CD8-positive, alpha-beta memory T cell (primary cell): Measurements from ENCODE around the gene NT5M. TPM values are rescaled to one million over a fixed set of nuclear protein-coding genes. Genes with fewer than 3 reads are reported as not detected.
"Not testable (repeated sequence)": the region's sequence is repeated elsewhere in the genome, so short reads cannot be mapped to it uniquely, and the experiment has no call there.

ENCODE experiments used
- CTCF ChIA-PET: fragments of 350-600 bp; sonication (Branson Sonifier 250); formaldehyde crosslinking; loops from one replicate; lab custom pipeline; 2021; ENCODE audit warnings: antibody characterized with exemption; lab: Charles Lee
- POLR2A ChIA-PET: fragments of 350-600 bp; sonication (Branson Sonifier 250); formaldehyde crosslinking; loops from one replicate; lab custom pipeline; 2021; ENCODE audit warnings: antibody characterized with exemption; lab: Charles Lee
- DNase-seq, 5 donors: peaks; one replicate each; pipeline versions ENCODE4 v3.0.0 to v3.0.0-alpha.2; 2020 to 2022; ENCODE audit warnings: mixed read lengths in 1 of 5
- H3K27ac ChIP-seq: one replicate; pipeline ENCODE4 v1.7.0; 2013; ENCODE audit warnings: low read depth, mild to moderate bottlenecking, low read length, moderate library complexity
- H3K27me3 ChIP-seq: 2 replicates; pipeline ENCODE4 v1.7.0; 2013; ENCODE audit warnings: low read length, mild to moderate bottlenecking; ENCODE audit not compliant: insufficient read depth, poor library complexity, severe bottlenecking
- H3K36me3 ChIP-seq: 2 replicates; pipeline ENCODE4 v1.7.0; 2013; ENCODE audit warnings: mild to moderate bottlenecking, low read length, moderate library complexity; ENCODE audit not compliant: insufficient read depth
- H3K4me1 ChIP-seq: 2 replicates; pipeline ENCODE4 v1.7.0; 2013; ENCODE audit warnings: mild to moderate bottlenecking, low read length, moderate library complexity; ENCODE audit not compliant: insufficient read depth
- H3K4me3 ChIP-seq: 2 replicates; pipeline ENCODE4 v1.7.0; 2013; ENCODE audit warnings: mild to moderate bottlenecking, low read length
- H3K9me3 ChIP-seq: 2 replicates; pipeline ENCODE4 v1.7.0; 2013; ENCODE audit warnings: mild to moderate bottlenecking, low read length
- H3K27ac Mint-ChIP-seq, 8 donors: one replicate each; pipeline ENCODE4 v1.8.0; 2020 to 2021; ENCODE audit warnings: mixed read lengths in 8 of 8, mild to moderate bottlenecking in 6 of 8, inconsistent platforms in 3 of 8, moderate library complexity in 3 of 8
- H3K27me3 Mint-ChIP-seq, 2 donors: one replicate each; pipeline ENCODE4 v1.8.0; 2020 to 2021; ENCODE audit warnings: mixed read lengths in 2 of 2, mild to moderate bottlenecking in 1 of 2, moderate library complexity in 1 of 2
- H3K36me3 Mint-ChIP-seq, 3 donors: one replicate each; pipeline ENCODE4 v1.8.0; 2020 to 2021; ENCODE audit warnings: mixed read lengths in 3 of 3, inconsistent platforms in 1 of 3, mild to moderate bottlenecking in 1 of 3
- H3K4me1 Mint-ChIP-seq, 3 donors: one replicate each; pipeline ENCODE4 v1.8.0; 2020 to 2021; ENCODE audit warnings: mixed read lengths in 3 of 3, inconsistent platforms in 1 of 3, mild to moderate bottlenecking in 1 of 3
- H3K4me3 Mint-ChIP-seq, 7 donors: one replicate each; pipeline ENCODE4 v1.8.0; 2020 to 2021; ENCODE audit warnings: mixed read lengths in 7 of 7, mild to moderate bottlenecking in 6 of 7, moderate library complexity in 4 of 7, inconsistent platforms in 2 of 7
- H3K9me3 Mint-ChIP-seq, 5 donors: one replicate each; pipeline ENCODE4 v1.8.0; 2020 to 2022; ENCODE audit warnings: mixed read lengths in 5 of 5, mild to moderate bottlenecking in 3 of 5, moderate library complexity in 2 of 5, inconsistent platforms in 1 of 5
- polyA plus RNA-seq: library from polyadenylated mRNA; unstranded; fragments of 300-500 nt; fragmentation: Illumina TruSeq; gene quantifications from one replicate; pipeline ENCODE4 v1.2.3, GENCODE V29; 2021
- total RNA-seq, 2 experiments: library from RNA; stranded (reverse); gene quantifications; one replicate each; pipeline ENCODE4 v1.2.3, GENCODE V29; 2021

NT5M gene
- total RNA-seq, result 1 to 10 TPM; 5.4 to 6.6 TPM
- 3.0 TPM for polyA plus RNA-seq

DNA sequence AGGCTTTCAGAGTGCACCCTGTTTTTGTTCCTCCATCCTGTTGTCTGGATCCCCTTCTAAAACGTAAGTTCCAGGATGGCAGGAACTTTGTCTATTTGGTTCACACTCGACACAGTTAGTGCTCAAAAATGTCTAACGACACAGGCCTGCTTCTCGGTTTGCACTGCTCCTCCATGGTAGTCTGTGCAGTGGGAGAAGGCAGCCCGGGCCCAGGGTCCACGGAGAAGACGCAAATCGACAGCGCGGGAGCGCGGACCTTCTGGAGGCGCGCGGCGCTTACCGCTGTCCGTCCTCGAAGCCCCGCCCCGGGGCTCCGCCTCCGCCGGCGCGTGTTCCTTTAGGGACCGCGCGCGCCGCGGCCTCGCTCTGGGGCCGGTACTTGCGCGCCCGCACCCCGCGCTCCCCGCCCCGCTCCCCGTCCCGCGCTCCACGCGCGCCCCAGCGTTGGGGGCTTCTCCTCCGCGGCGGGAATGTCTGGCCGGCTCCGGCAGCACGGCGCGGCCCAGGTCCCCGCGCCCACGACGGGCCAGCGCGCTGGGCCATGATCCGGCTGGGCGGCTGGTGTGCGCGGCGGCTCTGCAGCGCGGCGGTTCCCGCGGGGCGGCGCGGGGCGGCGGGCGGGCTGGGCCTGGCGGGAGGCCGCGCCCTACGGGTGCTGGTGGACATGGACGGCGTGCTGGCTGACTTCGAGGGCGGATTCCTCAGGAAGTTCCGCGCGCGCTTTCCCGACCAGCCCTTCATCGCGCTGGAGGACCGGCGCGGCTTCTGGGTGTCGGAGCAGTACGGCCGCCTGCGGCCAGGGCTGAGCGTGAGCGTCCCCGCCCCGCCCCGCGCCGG, at the start of gene NT5M:
Gene NT5M (plus strand): TSS at position 364 of the 837 bp plus-strand sequence. CDS start 178 bp downstream, at position 542.
- CTCF ChIA-PET, result interaction anchor here (1.9 kb wide), 1 partner anchor 19 kb away, joined by 4 read pairs; no protein-coding TSS in a partner anchor

DNA sequence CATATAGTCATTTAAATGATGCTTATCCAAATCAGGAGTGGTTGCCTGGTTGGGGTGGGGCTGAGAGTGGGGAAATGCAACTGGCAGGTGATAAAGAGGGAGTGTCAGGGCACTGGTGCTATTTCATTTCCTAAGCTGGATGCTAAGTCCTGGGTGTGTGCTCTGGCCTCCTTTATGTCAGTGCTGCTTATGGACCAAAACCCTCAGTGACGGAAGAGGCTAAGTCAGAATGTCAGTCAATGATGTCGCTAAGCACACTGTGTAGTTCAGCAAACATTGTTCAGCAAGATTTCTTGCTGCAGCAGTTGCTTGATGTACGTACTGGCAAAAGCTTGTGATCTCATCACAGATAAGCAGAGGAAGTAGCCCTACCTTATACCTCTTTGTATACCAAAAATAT, 49.8 kb upstream of the NT5M start:
- Histone ChIP-seq H3K4me1 (no peaks in the 10 kb centered on the region), H3K27me3 (no peaks in the 10 kb centered on the region), H3K9me3 (no peaks in the 10 kb centered on the region), H3K36me3 (peaks cover 35% of the 10 kb centered on the region), H3K27ac (no peak overlapping the region), H3K4me3 (no peak overlapping the region)
- Mint-ChIP-seq H3K4me3 (no peak overlapping the region), H3K27ac (peak overlapping the region in 2 of 8 donors; percentile 60 to 92), H3K36me3 (peaks cover 5 to 70% (median 13%) of the 10 kb centered on the region in 3 donors), H3K27me3 (no peaks in the 10 kb centered on the region), H3K4me1 (peaks cover 0 to 6% (median 4%) of the 10 kb centered on the region in 3 donors), H3K9me3 (no peaks in the 10 kb centered on the region)
- no peak for DNase-seq
- POLR2A ChIA-PET, result no interaction called here
- CTCF ChIA-PET, result interaction anchor here (2.0 kb wide), 1 partner anchor 20 kb away, joined by 4 read pairs; no protein-coding TSS in a partner anchor

More for the DNA sequence above, at the start of gene NT5M:
- peak within 1 kb of the TSS; percentile 33 for H3K27ac ChIP-seq
- Mint-ChIP-seq H3K4me1 (peaks cover 27 to 36% (median 35%) of the 10 kb centered on the region in 3 donors), H3K27ac (peak within 1 kb of the TSS; percentile 86 to 94 (median 93)), H3K4me3 (peak within 1 kb of the TSS; percentile 86 to 91 (median 88)), H3K36me3 (no peaks in the 10 kb centered on the region), H3K9me3 (no peaks in the 10 kb centered on the region), H3K27me3 (peaks cover 6% of the 10 kb centered on the region in 2 donors)
- peak; percentile 52 to 68 (median 59) for DNase-seq
- H3K4me1 ChIP-seq, result peaks cover 30% of the 10 kb centered on the region
- H3K9me3 ChIP-seq, result no peaks in the 10 kb centered on the region
- no peaks in the 10 kb centered on the region for H3K36me3 ChIP-seq
- H3K27me3 ChIP-seq, result no peaks in the 10 kb centered on the region
- POLR2A ChIA-PET, result no interaction called here
- peak within 1 kb of the TSS; percentile 68 for H3K4me3 ChIP-seq

DNA sequence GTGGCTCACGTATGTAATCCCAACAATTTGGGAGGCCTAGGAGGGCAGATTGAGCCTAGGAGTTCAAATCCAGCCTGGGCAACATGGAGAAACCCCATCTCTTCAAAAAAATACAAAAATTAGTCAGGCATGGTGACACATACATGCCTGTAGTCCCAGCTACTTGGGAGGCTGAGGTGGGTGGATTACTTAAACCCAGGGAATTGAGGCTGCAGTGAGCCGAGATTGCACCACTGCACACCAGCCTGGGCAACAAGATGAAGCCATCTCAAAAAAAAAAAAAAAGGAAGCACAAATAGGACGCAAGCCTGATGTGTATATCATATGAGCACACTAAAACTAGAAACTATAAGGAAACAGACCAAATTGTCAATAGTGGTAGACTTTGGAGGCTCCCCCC, 49.1 kb upstream of the NT5M start:
- Mint-ChIP-seq H3K27me3 (no peaks in the 10 kb centered on the region), H3K4me3 (no peak overlapping the region), H3K4me1 (peaks cover 0 to 6% (median 4%) of the 10 kb centered on the region in 3 donors), H3K27ac (peak overlapping the region in 1 of 8 donors; percentile 24), H3K36me3 (peaks cover 5 to 70% (median 18%) of the 10 kb centered on the region in 3 donors), H3K9me3 (no peaks in the 10 kb centered on the region)
- no peaks in the 10 kb centered on the region for H3K27me3 ChIP-seq
- ChIA-PET CTCF (interaction anchor here (2.0 kb wide), 1 partner anchor 19 kb away, joined by 4 read pairs; no protein-coding TSS in a partner anchor), POLR2A (no interaction called here)
- H3K36me3 ChIP-seq, result peaks cover 35% of the 10 kb centered on the region
- H3K9me3 ChIP-seq, result no peaks in the 10 kb centered on the region
- no peak overlapping the region for H3K27ac ChIP-seq
- no peak overlapping the region for H3K4me3 ChIP-seq
- DNase-seq, result no peak
- no peaks in the 10 kb centered on the region for H3K4me1 ChIP-seq

DNA sequence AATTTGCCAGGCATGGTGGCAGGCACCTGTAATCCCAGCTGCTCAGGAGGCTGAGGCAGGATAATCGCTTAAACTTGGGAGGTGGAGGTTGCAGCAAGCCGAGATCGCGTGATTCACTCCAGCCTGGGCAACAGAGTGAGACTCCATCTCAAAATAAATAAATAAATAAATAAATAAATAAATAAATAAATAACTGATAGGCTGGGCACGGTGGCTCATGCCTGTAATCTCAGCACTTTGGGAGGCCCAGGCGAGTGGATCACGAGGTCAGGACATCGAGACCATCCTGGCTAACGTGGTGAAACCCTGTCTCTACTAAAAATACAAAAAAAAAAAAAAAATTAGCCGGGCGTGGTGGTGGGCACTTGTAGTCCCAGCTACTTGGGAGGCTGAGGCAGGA, 47.5 kb upstream of the NT5M start:
- H3K36me3 Mint-ChIP-seq, result peaks cover 5 to 77% (median 23%) of the 10 kb centered on the region in 3 donors

DNA sequence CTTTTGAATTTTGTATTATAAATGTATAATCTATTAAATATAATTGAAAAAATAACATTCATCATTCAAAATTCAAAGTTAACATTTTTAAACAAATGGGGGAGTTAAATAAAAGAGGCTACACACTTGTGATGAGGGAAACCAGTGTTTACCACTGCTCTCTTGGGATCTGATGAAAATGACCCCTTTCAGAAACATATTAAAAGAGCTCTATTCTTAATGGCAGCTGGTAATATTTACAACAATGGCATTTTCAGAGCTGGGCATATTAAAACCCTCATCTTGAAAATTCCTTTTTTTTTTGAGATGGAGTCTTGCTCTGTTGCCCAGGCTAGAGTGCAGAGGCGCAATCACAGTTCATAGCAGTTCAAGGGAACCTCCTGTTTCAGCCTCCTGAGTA, 46.9 kb upstream of the NT5M start:
- H3K27ac ChIP-seq, result no peak overlapping the region
- peaks cover 5 to 80% (median 24%) of the 10 kb centered on the region in 3 donors for H3K36me3 Mint-ChIP-seq
- H3K4me3 Mint-ChIP-seq, result no peak overlapping the region
- peaks cover 48% of the 10 kb centered on the region for H3K36me3 ChIP-seq
- no peaks in the 10 kb centered on the region for H3K4me1 ChIP-seq
- peaks cover 0 to 6% (median 4%) of the 10 kb centered on the region in 3 donors for H3K4me1 Mint-ChIP-seq
- ChIA-PET POLR2A (no interaction called here), CTCF (no interaction called here)
- no peak for DNase-seq
- H3K9me3 Mint-ChIP-seq, result no peaks in the 10 kb centered on the region
- H3K9me3 ChIP-seq, result no peaks in the 10 kb centered on the region
- no peaks in the 10 kb centered on the region for H3K27me3 ChIP-seq
- H3K27ac Mint-ChIP-seq, result peak overlapping the region in 2 of 8 donors; percentile 0 to 47
- no peaks in the 10 kb centered on the region for H3K27me3 Mint-ChIP-seq
- H3K4me3 ChIP-seq, result no peak overlapping the region

More for the DNA sequence above, 47.5 kb upstream of the NT5M start:
- H3K9me3 Mint-ChIP-seq, H3K27ac ChIP-seq, POLR2A ChIA-PET, H3K4me3 ChIP-seq, CTCF ChIA-PET, H3K4me1 Mint-ChIP-seq, H3K27ac Mint-ChIP-seq, H3K27me3 Mint-ChIP-seq, H3K27me3 ChIP-seq, H3K4me1 ChIP-seq, H3K9me3 ChIP-seq, H3K4me3 Mint-ChIP-seq, DNase-seq: not testable (repeated sequence)
- peaks cover 47% of the 10 kb centered on the region for H3K36me3 ChIP-seq

DNA sequence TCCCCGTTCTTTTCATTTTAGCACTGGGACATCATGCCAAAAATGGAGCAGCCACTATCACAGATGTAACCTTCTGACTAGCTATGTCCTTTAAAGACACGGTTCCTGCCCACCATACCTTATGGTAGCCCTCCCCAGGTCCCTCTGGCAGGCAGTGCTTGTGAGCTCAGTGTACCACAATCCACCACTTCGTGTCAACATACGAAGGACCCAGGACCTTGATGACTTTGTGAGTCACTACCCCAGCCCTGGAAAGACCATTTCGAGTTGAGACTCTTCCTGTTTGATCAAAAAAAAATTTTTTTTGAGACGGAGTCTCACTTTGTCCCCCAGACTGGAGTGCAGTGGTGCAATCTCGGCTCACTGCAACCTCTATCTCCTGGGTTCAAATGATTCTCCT, 45.2 kb upstream of the NT5M start:
- Mint-ChIP-seq H3K4me1 (peaks cover 0 to 6% (median 4%) of the 10 kb centered on the region in 3 donors), H3K27ac (peak overlapping the region in 2 of 8 donors; percentile 8 to 27), H3K4me3 (no peak overlapping the region), H3K27me3 (no peaks in the 10 kb centered on the region), H3K36me3 (peaks cover 5 to 78% (median 22%) of the 10 kb centered on the region in 3 donors), H3K9me3 (no peaks in the 10 kb centered on the region)
- no peaks in the 10 kb centered on the region for H3K27me3 ChIP-seq
- peaks cover 38% of the 10 kb centered on the region for H3K36me3 ChIP-seq
- no peak overlapping the region for H3K27ac ChIP-seq
- ChIA-PET POLR2A (no interaction called here), CTCF (interaction anchor here (0.8 to 1.4 kb wide), 2 partner anchors 21 to 116 kb away, joined by 3 read pairs; no protein-coding TSS in a partner anchor)
- no peaks in the 10 kb centered on the region for H3K4me1 ChIP-seq
- H3K9me3 ChIP-seq, result no peaks in the 10 kb centered on the region
- no peak for DNase-seq
- H3K4me3 ChIP-seq, result no peak overlapping the region

DNA sequence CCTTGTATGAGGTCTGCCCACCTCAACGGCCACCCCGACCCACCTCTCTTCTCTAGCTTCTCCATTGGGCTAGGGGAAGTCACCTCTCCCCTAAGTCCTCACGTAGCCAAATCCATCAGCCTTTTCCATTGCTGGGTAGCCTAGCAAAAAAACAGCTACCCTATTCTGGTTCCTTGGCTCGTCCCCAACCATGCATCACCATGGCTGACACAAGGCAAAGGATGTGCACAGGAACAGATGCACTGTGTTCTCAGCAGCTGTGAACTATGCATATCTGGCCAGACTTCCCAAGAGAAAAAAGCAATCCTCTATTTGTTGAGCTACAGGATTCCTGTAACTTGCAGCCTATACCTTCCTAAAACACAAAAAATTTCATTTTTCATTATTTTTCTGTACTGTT, 44.2 kb upstream of the NT5M start:
- H3K4me1 ChIP-seq, result no peaks in the 10 kb centered on the region
- CTCF ChIA-PET, result no interaction called here
- Mint-ChIP-seq H3K36me3 (peaks cover 0 to 74% (median 19%) of the 10 kb centered on the region in 3 donors), H3K9me3 (no peaks in the 10 kb centered on the region), H3K27ac (peak overlapping the region in 5 of 8 donors; percentile 30 to 93 (median 73)), H3K4me3 (no peak overlapping the region), H3K4me1 (no peaks in the 10 kb centered on the region), H3K27me3 (no peaks in the 10 kb centered on the region)
- no peaks in the 10 kb centered on the region for H3K27me3 ChIP-seq
- H3K9me3 ChIP-seq, result no peaks in the 10 kb centered on the region
- H3K27ac ChIP-seq, result no peak overlapping the region
- POLR2A ChIA-PET, result no interaction called here
- peaks cover 33% of the 10 kb centered on the region for H3K36me3 ChIP-seq
- no peak for DNase-seq
- no peak overlapping the region for H3K4me3 ChIP-seq

DNA sequence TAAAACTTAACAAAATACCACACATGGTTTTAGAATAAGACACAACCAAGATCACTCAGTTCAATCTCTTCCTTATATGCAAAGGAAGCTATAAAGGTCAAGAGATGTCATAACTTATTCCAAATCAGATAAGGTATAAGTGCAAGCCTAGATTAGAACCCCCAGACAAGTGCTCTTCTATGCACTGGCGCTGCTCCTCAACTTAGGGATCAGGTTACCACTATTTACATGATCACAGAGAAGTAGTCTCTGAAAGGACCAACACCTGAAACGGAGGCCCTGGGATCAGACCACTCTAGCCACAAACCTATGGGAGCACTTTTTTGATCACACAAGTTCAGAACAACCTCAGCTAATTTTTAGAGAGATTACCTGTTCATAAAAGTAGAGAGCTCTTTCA, 38.7 kb upstream of the NT5M start:
- Mint-ChIP-seq H3K9me3 (no peaks in the 10 kb centered on the region), H3K27ac (no peak overlapping the region), H3K27me3 (no peaks in the 10 kb centered on the region), H3K4me3 (no peak overlapping the region), H3K4me1 (no peaks in the 10 kb centered on the region), H3K36me3 (peaks cover 3 to 69% (median 16%) of the 10 kb centered on the region in 3 donors)
- Histone ChIP-seq H3K27me3 (no peaks in the 10 kb centered on the region), H3K9me3 (no peaks in the 10 kb centered on the region), H3K4me3 (no peak overlapping the region), H3K4me1 (no peaks in the 10 kb centered on the region), H3K27ac (no peak overlapping the region), H3K36me3 (peaks cover 46% of the 10 kb centered on the region)
- no peak for DNase-seq
- ChIA-PET CTCF (no interaction called here), POLR2A (no interaction called here)
